HG03135 (cell line): ENCODE data around the gene ACMSD.
"Not testable (repeated sequence)": the region's sequence is repeated elsewhere in the genome, so short reads cannot be mapped to it uniquely, and the experiment has no call there.

Experiments
- ATAC-seq: cut with Tn5 transposase; IDR thresholded peaks from one replicate; pipeline ENCODE4 v1.9.1; 2021; ENCODE audit warnings: mild to moderate bottlenecking, moderate library complexity; ENCODE audit not compliant: unreplicated experiment

Gene ACMSD

DNA sequence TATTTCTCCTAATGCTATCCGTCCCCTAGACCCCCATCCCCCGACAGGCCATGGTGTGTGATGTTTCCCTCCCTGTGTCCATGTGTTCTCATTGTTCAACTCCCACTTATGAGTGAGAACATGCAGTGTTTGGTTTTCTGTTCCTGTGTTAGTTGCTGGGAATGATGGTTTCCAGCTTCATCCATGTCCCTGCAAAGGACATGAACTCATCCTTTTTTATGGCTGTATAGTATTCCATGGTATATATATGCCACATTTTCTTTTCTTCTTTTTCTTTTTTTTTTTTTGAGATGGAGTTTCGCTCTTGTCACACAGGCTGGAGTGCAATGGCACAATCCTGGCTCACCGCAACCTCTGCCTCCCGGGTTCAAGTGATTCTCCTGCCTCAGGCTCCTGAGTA is 9.2 kb downstream of the ACMSD start:
- ATAC-seq: not testable (repeated sequence)

GRCh38 chr2:134852518-134852917 is 14.1 kb downstream of the ACMSD start:
- ATAC-seq: no peak

- ATAC-seq: no peak
These were observed 17.3 kb downstream of the ACMSD start for GRCh38 chr2:134855709-134856108.

DNA sequence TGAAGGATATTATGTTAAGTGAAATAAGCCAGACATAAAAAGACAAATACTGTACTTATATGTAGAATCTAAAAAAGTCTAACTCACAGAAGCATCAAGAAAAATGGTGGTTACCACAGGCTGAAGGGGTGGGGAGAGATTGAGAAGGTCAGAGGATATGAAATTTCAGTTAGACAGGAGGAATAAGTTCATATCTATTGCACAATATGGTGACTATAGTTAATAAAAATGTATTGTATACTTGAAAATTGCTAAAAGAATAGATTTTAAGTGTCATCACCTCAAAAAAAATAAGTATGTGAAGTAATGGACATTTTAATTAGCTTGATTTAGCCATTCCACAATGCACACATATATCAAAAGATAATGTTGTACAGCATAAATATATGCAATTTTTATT is 19.8 kb downstream of the ACMSD start:
- ATAC-seq: no peak

GRCh38 chr2:134861173-134861572 is 22.8 kb downstream of the ACMSD start:
- ATAC-seq: no peak

DNA sequence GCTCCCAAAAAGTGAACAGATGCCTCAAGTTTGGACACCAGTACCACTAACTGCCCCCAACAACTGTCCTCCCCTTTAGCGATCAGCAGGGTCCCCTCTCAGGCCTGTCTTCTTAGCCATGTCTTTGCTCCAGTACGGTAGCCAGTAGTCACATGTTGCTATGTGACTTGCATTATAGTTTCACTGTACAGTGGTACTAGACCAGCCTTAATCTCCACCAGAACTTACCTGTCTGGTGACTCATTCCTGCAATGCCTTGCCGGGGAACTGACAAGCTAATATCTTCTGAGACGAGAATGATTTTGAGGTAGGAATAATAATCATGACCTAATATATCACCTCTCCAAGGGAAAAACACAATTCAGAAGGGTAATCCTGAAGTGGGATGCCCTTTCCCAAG is 23.7 kb downstream of the ACMSD start:
- ATAC-seq: no peak

DNA sequence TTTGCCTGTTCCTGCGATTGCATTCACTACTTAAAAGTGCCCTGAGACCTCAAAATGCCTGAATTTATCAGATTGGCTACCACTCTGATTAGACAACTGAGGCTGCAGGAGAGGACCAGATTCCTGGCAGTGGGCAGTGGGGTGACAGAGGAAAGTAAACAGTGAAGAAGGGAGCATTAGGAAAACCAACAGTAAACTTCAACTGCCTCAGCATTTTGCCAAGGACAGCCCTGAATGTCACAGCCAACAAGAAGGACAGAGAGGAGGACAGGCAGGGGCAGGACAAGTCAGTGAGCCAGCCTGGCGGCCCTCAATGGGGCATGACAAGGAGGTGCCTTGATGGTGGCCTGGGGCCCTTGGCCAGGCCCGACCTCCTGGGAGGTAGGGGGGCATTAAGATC is 24.3 kb downstream of the ACMSD start:
- no peak for ATAC-seq

GRCh38 chr2:134863446-134863845 is 25.0 kb downstream of the ACMSD start:
- no peak for ATAC-seq

- ATAC-seq: no peak
These were observed 26.8 kb downstream of the ACMSD start for GRCh38 chr2:134865067-134865787.

DNA sequence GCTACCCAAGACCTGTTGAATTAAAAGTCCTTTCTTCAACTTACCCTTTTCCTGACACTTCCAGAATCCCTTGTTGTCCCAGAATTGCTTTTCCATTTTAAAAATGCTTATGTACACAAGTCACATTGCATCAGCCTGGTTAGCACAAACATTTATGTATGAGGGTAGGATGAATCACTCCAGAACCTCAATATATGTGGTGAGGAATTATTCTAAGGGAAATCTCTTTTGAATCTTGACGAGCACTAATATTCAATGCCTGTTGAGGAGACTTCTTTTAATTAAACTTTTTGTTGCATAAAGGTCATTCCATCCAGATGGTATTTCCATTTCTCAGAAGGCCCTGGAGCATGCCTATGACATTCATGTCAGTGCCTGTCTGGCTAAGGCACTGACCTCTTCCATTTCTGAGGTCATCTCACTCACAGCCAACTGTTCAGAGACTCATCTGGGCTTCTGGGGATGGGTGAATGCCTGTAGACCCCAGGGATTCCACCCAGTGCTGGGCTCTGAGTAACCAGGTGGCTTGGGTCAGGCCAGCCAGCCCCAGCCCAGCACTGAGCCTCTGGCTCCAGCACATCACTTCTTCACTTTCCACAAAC is 28.2 kb downstream of the ACMSD start:
- ATAC-seq: no peak

DNA sequence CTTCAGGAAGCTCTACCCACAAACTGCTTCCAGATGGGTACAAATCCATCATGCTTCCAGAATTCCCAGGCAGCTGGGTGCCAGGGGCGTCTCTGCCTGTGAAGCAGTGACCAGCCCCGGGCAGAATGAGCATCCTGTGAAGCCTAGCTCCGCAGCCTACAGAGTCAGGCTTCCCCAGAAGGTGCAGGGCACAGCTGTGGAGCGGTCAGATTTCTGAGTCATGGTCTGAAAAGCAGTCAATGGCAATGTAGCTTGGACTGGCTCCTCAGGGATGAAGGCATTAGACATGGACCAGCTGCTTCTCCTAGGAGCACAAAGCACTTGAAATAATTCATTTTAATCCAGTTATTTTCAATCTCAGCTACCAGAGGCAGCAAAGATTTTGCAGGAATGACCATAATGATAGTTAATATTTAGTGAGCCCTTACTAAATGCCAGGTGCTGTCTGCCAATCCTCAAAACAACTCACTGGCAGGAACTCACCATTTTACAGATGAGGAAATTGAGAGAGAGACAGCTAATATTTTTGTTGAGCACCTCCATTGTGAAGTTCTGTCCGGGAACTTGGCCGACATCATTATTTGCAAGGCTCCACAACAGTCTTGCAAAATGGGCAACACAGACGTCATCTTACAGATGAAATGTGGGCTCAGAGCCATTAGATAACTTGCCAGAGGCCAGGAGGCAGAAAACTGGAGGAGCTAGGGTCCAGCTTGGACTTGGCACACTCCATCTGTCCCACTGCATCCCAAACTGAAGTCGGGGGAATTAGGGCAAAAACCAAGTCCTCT is 31.7 kb downstream of the ACMSD start:
- ATAC-seq: no peak

GRCh38 chr2:134873152-134873551 is 34.7 kb downstream of the ACMSD start:
- no peak for ATAC-seq

- ATAC-seq: no peak
These were observed 36.9 kb downstream of the ACMSD start for GRCh38 chr2:134875309-134875708.

DNA sequence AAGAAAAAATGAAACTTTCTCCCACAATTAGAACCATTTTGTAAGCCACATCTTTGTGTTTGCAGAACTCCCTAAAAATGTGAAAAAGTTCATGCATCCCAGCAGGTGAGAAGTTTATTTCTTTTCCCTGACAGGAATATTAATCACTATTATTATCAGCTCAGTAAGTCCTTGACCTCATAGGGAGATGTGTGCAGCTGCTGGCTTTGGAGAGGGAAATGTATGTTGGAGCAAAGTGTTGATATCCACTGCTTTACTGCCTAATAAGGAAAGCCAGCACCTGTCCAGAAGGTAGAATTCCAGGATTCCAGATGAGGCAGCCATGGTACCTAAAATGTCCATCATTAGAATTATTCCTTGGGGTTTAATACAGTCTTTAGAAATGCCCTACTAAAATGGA is 44.4 kb downstream of the ACMSD start:
- ATAC-seq: no peak

- ATAC-seq: no peak
These were observed 45.3 kb downstream of the ACMSD start for GRCh38 chr2:134883552-134884293.

GRCh38 chr2:134884435-134884834 is 46.0 kb downstream of the ACMSD start:
- ATAC-seq: no peak

DNA sequence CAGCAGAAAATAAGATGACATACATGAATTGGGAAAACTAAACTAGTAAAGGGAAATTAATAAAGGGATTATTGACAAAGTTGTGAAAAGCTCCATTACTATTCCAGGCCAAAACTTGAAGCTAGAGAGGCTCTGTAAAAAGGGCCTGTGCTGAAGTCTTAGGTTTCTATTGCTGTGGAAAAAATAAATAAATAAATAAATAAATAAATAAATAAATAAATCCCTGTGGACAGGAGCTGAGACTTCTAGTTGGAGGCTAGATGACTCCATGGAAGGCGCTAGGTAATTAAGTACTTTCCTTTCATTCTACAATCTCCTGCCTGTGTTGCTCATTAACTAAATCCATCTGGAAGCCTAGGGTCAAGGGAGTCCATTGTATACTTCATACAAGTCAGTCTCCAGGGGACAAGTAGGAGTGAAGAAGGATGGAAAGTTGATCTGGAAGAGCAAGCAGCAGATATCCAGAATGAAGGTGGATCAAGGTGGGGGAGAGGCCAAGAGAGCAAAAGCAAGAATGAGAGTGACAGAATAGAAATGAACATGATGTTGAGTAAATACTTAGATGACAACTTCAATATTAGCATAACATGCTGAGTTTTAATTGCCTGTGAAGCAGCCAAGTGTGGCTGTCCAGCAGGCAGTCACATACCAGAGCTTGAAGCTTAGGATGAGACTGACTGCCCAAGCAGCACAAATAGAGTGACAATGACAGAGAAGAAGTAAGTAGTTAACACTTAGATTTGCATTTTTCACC is 54.0 kb downstream of the ACMSD start:
- ATAC-seq: no peak

DNA sequence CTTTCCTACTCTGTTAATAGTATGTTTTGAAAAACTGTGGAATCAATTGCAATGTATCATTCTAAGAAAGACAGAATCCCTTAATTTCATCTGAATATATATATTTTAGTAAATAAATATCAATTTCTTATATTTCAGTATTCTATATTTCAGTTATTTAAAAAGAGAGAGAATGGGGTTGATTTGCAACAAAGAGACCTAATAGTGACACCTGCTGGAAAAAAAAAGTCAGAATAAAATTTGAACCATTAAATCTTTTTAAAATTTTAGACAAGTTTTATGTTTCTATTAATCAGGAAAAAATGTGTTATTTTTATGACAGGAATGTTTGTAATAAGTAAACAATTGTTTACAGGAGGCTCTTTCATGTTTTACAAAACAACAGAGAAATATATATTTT is 59.5 kb downstream of the ACMSD start:
- no peak for ATAC-seq

DNA sequence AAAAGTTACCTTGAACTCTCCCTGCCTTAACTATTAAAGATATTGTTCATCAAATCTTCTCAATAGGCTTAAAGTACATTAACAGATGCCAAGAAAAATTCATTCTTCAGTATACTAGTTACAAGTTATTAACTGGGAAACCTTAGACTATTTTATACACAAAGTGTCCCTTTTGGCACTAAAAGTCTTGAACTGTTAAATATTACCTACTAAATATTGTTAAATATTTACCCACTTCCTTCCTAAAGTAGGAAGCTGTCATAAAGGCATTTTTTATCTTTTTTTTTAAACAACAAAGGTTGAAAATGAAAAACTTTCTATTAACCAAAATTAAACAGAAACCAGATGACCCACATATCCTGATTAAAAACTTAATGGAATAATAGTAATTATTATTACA is 60.8 kb downstream of the ACMSD start:
- no peak for ATAC-seq

DNA sequence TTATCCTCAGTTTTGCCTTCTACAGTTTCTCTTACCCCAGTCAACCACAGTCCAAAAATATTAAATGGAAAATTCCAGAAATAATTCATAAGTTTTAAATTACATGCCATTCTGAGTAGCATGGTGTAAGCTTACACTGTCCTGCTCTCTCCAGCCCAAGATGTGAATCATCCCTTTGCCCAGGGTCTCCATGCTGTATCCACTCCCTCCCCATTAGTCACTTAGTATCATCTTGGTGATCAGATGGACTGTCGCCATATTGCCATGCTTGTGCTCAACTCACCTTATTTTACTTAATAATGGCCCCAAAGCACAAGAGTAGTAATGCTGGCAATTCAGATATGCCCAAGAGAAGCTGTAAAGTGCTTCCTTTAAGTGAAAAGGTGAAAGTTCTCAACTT is 61.7 kb downstream of the ACMSD start:
- ATAC-seq: no peak

- ATAC-seq: not testable (repeated sequence)
These were observed 65.3 kb downstream of the ACMSD start for GRCh38 chr2:134903701-134904100.
